Measurements from ENCODE around the gene HOXC4.

The HOXC4 gene

DNA sequence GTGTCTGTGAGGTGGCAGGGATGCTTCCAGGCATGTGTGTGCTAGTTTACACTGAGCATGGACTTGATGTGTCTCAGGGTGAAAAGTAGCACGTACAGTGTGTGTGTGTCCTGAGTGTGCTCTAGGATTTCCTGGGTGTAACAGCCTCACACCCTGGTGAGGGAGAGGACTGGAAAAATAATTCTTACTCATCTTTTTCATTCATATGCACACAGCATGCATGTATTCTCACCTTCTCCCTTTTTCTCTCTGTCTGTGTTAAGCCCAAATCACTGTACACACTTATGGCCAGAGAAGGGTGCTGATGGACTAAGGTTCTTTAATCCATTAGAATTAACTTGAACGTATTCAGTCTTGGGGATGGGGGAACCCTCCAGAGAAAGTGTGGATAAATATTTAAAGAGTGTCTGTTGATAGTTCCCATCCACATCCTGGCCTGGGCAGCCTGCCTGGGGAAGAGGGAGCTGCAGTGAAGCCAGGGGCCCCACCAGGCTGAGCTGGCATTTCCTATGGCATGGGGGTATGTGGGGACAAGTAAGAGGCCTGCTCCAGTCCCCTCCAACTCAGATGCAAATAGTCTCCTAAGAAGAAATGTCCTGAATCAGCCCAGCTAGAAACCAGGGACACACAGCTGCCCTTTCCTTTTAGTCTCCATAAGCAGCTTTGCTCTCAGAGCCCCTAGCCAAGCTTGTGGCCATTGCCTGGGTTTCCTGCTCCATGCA lies 45.9 kb upstream of the HOXC4 start:
- TF ChIP-seq, protein P1, sequence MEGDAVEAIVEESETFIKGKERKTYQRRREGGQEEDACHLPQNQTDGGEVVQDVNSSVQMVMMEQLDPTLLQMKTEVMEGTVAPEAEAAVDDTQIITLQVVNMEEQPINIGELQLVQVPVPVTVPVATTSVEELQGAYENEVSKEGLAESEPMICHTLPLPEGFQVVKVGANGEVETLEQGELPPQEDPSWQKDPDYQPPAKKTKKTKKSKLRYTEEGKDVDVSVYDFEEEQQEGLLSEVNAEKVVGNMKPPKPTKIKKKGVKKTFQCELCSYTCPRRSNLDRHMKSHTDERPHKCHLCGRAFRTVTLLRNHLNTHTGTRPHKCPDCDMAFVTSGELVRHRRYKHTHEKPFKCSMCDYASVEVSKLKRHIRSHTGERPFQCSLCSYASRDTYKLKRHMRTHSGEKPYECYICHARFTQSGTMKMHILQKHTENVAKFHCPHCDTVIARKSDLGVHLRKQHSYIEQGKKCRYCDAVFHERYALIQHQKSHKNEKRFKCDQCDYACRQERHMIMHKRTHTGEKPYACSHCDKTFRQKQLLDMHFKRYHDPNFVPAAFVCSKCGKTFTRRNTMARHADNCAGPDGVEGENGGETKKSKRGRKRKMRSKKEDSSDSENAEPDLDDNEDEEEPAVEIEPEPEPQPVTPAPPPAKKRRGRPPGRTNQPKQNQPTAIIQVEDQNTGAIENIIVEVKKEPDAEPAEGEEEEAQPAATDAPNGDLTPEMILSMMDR (IDR thresholded peaks at IDR 0.05; ENCODE audit: extremely low read depth, missing control alignments) = no peak
- no peak for DNase-seq (ENCODE audit: low spot score)

DNA sequence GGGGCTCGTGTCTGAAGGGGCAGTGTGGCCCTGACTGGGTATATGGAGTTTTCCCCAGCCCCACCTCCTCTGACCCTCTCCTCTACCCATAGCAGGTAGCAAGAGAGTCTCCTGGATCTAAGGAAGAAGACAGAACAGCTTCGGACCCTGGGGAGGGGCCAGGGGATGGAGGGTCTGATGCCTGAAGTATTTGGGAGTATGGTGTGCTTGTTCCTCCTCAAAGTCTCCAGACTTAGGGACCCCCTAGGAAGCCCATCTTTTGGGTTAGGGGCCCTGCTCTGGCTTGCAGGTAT lies 45.4 kb upstream of the HOXC4 start:
- DNase-seq (ENCODE audit: low spot score) = no peak
- TF ChIP-seq, protein P1 (IDR thresholded peaks at IDR 0.05; ENCODE audit: extremely low read depth, missing control alignments) = no peak

DNA sequence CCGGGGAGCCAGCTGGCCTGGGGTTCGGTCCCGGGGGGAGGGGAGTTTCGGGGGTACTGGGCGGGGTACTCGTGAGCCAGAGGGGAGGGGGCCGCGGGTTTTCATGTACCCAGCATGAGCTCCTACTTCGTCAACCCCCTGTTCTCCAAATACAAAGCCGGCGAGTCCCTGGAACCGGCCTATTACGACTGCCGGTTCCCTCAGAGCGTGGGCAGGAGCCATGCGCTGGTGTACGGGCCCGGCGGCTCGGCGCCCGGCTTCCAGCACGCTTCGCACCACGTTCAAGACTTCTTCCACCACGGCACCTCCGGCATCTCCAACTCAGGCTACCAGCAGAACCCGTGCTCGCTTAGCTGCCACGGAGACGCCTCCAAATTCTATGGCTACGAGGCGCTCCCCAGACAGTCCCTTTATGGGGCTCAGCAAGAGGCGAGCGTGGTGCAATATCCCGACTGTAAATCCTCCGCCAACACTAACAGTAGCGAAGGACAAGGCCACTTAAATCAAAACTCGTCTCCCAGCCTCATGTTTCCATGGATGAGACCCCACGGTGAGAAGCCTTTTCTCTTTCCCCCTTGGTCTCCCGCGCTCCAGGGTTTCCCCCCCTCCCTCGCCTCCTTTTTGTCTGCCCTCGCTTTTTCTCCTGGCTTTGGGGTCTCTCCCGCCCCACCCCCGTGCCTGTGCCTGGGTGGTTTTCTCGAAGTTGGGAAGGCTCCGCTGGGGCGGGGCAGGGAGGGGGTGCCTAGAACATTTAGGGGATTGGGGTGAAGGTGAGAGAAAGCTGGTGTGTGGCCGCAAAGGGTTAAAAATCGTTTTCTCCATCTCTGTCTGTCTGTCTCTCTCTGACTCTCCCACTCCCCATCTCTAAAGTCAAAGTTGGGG lies 44.2 kb upstream of the HOXC4 start:
- no peak for DNase-seq (ENCODE audit: low spot score)
- TF ChIP-seq, protein P1 (IDR thresholded peaks at IDR 0.05; ENCODE audit: extremely low read depth, missing control alignments) = no peak

DNA sequence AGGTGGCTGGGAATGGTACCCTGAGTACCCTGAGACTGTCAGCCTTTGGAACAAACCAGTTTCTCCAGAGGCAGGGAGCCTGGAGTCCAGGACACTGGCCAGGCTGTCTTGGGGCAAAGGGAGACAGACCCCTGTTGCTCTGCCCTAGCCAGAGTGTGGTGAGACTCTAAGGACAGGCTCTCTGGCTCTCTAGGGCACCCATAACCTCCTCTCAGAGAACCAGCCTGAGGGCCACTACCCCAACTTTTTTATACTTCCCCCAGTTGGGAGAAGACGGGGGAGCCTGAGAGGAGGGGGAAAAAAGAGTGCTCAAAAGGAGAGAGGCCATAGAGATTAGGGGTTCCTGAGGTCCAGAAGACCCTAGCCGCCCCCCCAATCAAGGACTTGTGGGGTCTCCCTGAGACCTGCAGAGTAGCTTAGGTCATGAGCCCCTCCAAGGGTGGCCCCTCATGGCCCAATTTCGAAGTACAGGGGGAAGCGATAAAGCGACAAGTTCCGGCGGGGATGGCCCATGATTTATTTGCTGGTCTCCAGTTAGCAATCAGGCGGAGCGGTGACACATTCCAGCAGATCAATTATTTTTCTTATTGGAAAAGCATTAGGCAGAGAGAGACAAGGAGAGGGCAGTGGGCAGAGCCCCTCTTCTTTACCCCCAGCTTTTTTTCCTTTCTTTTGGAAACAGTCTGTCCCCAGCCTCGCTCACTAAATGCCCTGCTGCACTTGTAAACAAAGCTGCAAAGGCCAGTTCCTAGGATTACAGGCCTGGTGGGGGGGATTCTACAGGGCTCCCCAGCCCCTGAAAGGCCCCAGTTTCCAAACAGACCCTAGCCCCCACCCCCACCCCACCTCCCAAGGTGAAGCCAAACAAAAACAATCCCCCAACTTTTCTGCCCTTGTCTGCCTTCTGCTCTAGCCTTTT lies 43.3 kb upstream of the HOXC4 start:
- TF ChIP-seq, protein P1 (IDR thresholded peaks at IDR 0.05; ENCODE audit: extremely low read depth, missing control alignments) = no peak

DNA sequence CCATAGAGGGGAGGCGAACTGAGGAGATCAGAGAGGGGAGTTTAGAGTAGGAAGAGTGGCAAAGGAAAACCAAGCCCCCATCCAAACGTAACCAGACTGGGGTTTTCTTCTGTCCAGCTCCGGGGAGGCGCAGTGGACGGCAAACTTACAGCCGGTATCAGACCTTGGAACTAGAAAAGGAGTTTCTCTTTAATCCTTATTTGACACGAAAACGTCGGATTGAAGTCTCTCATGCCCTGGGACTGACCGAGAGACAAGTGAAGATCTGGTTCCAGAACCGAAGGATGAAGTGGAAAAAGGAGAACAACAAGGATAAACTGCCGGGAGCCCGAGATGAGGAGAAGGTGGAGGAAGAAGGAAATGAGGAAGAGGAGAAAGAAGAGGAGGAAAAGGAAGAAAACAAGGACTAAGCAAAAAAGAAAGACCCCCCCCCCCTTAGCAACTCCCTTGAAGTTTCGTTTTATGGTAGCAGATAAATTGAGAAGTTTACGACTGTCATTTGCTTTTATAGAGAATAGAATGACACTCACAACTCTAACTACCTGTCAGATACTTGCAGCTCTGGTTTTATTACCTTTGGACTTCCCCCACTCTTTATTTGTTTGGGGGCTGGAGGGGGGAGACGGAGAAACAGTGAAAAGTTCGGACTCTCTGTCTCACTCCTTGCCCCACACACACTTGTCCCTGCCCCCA lies 42.5 kb upstream of the HOXC4 start:
- TF ChIP-seq, protein P1 (IDR thresholded peaks at IDR 0.05; ENCODE audit: extremely low read depth, missing control alignments) = no peak
- DNase-seq (ENCODE audit: low spot score) = no peak

More for the DNA sequence above, 43.3 kb upstream of the HOXC4 start:
- no peak for DNase-seq (ENCODE audit: low spot score)

DNA sequence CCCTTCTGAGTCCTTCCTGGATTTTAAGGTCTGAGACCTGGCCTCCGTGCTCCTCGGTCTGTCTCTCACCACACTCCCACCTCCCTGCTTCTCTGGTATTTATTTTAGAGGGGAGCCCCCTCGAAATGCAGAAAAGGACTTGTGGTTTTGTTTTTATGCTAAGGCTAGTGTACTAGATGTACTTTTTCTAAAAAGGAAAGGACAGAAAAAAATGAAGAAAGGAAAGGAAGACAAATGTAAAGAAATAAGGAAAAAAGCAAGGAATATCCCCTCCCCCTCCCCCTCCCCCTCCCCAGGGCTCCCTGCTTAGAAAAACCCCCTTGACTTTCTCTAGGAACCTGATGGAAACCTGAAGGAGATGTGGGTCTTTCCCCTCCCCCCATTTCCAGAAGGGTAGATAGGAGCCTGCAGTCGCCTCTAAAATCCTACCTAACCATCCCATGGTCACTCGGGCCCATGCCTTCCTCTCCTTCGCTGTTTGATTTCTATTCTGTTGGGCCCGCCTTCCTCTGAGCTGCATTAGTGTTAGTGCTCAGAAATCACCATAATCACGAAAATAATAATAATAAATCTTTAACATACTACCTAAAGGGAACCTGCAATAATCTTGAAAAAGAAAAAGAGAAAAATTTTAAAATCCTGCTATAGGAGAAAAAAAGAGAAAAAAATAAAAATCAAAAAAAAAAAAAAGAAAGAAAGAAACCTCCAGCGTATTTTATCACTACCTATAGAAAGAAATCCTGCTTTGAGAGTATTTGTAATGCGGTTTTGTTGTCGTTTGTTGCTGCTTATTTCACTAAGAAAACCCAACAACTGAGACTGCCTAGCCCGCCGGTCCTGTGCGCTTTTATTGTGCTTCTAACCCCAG lies 41.7 kb upstream of the HOXC4 start:
- DNase-seq (ENCODE audit: low spot score) = no peak
- TF ChIP-seq, protein P1 (IDR thresholded peaks at IDR 0.05; ENCODE audit: extremely low read depth, missing control alignments) = no peak

All from GM20000 (cell line).